HFFc6 (cell line): ENCODE data around the gene PLA2G4E. TPM values are rescaled to one million over a fixed set of nuclear protein-coding genes. Genes with fewer than 3 reads are reported as not detected.
A peak's percentile ranks its signal among the peaks of the same experiment; 100 is the strongest.

Experiments
- DNase-seq: peaks from one replicate; pipeline ENCODE4 v3.0.0-alpha.2; 2018
- H3K27ac Mint-ChIP-seq: 2 replicates; pipeline ENCODE4 v1.8.0; 2020; ENCODE audit warnings: mild to moderate bottlenecking, mixed read lengths
- H3K27me3 Mint-ChIP-seq: 2 replicates; pipeline ENCODE4 v1.8.0; 2021; ENCODE audit warnings: mild to moderate bottlenecking, moderate library complexity, mixed read lengths; ENCODE audit not compliant: insufficient read depth
- H3K36me3 Mint-ChIP-seq: 2 replicates; pipeline ENCODE4 v1.8.0; 2021; ENCODE audit warnings: low read depth, mixed read lengths
- H3K4me1 Mint-ChIP-seq: 2 replicates; pipeline ENCODE4 v1.8.0; 2020; ENCODE audit warnings: low read depth, mixed read lengths
- H3K4me3 Mint-ChIP-seq: 2 replicates; pipeline ENCODE4 v1.8.0; 2020; ENCODE audit warnings: mild to moderate bottlenecking, moderate library complexity, mixed read lengths
- H3K9me3 Mint-ChIP-seq: 2 replicates; pipeline ENCODE4 v1.8.0; 2020; ENCODE audit warnings: mild to moderate bottlenecking, mixed read lengths
- total RNA-seq, 6 experiments: library from RNA; stranded (reverse); fragmentation: NEBNext Ultra II Directional; extraction: Animal tissue kit (Norgen Biotek cat#: 25700); gene quantifications; 2 replicates in 1 of 6; 3 replicates in 5 of 6; pipeline ENCODE4 v1.2.3, GENCODE V29; 2021
- TF ChIP-seq, protein P1 (sequence below): fragments of 200-600 bp; sonication (generic); IDR thresholded peaks from 2 replicates; pipeline ENCODE4 v1.5.0; 2021; ENCODE audit warnings: antibody characterized with exemption, mild to moderate bottlenecking

Gene PLA2G4E
- total RNA-seq, 6 experiments from 2014 or later = not detected

DNA sequence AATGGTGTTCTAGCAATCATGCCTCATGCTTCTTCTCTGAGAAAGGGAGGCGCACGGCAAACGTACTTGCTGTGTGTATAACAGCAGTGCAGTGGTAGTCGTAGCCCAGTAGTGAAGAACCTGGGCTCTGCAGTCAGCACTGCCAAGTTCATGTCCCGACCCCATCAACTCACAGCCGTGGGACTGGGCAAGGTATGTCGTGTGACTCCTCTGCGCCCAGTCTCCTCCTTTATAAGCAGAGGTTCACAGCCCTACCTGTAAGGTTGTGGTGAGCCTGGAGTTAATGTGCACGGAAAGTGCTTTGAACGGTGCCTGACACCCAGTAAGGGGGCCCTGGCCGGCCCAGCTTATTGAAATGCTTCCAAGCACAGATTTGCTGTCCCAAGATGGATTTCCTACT lies 75.1 kb downstream of the PLA2G4E start:
- Mint-ChIP-seq H3K27ac (peak overlapping the region; percentile 98), H3K27me3 (peaks cover 2% of the 10 kb centered on the region), H3K9me3 (no peaks in the 10 kb centered on the region), H3K36me3 (peaks cover 7% of the 10 kb centered on the region; the same call in 1 of the 2 replicates), H3K4me1 (peaks cover 86% of the 10 kb centered on the region), H3K4me3 (no peak overlapping the region)
- TF ChIP-seq, protein P1, sequence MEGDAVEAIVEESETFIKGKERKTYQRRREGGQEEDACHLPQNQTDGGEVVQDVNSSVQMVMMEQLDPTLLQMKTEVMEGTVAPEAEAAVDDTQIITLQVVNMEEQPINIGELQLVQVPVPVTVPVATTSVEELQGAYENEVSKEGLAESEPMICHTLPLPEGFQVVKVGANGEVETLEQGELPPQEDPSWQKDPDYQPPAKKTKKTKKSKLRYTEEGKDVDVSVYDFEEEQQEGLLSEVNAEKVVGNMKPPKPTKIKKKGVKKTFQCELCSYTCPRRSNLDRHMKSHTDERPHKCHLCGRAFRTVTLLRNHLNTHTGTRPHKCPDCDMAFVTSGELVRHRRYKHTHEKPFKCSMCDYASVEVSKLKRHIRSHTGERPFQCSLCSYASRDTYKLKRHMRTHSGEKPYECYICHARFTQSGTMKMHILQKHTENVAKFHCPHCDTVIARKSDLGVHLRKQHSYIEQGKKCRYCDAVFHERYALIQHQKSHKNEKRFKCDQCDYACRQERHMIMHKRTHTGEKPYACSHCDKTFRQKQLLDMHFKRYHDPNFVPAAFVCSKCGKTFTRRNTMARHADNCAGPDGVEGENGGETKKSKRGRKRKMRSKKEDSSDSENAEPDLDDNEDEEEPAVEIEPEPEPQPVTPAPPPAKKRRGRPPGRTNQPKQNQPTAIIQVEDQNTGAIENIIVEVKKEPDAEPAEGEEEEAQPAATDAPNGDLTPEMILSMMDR = no peak
- no peak for DNase-seq

DNA sequence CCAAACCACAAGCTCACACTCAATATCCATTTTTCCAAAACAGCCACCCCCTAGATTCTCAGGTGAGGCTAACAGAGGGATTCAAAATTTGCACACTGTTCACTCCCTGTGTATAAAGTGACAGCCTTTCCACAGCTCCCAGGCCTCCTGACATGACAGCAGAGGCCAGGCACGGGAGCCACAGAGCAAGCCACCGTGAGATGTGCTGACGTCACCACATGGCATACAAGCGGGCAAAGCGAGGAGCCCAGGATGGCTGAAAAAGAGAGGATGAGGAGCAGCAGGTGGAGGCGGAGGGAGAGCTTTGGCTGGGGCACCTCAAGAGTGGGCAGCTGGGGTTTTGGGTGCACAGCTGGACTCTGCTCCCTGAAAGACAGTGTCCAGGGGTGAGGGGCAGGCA lies 75.6 kb downstream of the PLA2G4E start:
- no peaks in the 10 kb centered on the region for H3K9me3 Mint-ChIP-seq
- H3K36me3 Mint-ChIP-seq = peaks cover 10% of the 10 kb centered on the region
- peak overlapping the region; percentile 73; the same call in 1 of the 2 replicates for H3K4me3 Mint-ChIP-seq
- peak overlapping the region; percentile 98 for H3K27ac Mint-ChIP-seq
- H3K27me3 Mint-ChIP-seq = peaks cover 2% of the 10 kb centered on the region
- DNase-seq = no peak
- TF ChIP-seq, protein P1 = no peak
- peaks cover 86% of the 10 kb centered on the region for H3K4me1 Mint-ChIP-seq

DNA sequence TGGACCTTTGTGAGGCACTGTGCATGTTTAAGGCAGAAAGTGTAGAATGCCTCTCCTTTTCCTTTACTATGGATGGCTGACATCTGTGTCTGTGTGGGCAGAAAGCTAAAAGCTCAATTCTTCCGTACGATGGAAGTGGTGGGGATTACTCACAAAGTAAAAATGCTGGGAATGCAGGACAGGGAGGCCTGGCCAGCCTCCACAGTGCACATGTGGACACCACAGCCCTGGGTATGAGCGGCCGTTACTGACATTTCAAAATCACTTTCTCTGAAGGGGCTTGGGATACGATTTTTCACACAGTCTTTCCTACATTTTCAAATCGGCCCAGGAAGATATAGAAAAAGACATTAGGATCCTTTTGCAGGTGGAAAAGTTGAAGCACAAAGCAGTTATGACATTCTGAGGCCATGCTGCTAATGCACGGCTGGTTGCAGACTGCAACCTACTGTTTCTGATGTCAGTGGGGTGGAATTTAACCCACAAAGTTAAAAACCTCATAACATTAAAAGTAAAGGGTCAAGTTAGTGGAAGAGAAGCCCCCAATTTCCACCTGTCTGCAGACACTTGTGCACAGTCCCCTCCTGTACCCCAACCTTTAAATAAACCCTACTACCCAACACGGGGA lies 76.4 kb downstream of the PLA2G4E start:
- peak overlapping the region; percentile 98 for H3K27ac Mint-ChIP-seq
- H3K4me3 Mint-ChIP-seq = peak overlapping the region; percentile 73
- TF ChIP-seq, protein P1 = no peak
- H3K9me3 Mint-ChIP-seq = no peaks in the 10 kb centered on the region
- peaks cover 81% of the 10 kb centered on the region for H3K4me1 Mint-ChIP-seq
- peaks cover 11% of the 10 kb centered on the region for H3K36me3 Mint-ChIP-seq
- DNase-seq = peak; percentile 82
- peaks cover 2% of the 10 kb centered on the region for H3K27me3 Mint-ChIP-seq

DNA sequence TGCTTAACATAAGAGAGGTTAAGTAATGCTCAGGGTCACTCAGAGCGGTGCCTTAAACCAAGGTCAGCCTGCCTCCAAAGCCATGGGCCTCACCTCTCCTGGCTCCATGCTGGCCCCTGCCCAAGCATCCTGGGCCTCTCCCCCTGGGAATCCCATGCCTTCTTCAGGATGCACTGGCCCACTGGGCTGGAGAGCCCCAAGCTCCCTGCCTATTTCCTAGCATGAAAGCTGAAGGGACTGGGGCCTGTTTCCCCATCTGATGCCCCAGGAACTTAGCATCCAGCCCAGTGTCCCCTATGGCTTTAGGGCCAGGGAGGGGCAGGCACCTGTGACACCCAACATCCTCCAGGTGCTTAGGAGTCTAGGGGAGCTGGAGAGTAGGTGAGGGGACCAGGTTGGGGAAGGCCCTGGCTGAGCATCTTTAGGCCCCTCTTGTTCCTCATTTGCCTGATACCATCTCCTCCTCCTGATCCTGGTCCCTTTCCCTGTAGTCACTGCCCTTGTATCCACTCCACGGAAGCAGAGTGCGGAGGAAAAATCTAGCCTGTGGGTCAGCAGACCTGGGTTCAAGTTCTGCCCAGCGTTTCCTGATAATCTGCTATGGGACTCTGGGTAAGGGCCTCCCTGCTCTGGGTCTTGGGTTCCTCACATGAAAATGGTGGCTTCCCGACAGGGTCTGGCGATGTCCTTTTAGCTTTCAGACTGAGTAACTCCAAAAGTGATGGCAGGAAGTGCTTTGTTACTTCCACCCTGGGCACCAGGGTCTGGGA lies 77.1 kb downstream of the PLA2G4E start:
- peak overlapping the region; percentile 73 for H3K4me3 Mint-ChIP-seq
- H3K4me1 Mint-ChIP-seq = peaks cover 81% of the 10 kb centered on the region
- no peak for DNase-seq
- peaks cover 2% of the 10 kb centered on the region for H3K27me3 Mint-ChIP-seq
- H3K36me3 Mint-ChIP-seq = peaks cover 11% of the 10 kb centered on the region
- H3K9me3 Mint-ChIP-seq = no peaks in the 10 kb centered on the region
- TF ChIP-seq, protein P1 = no peak
- peak overlapping the region; percentile 98 for H3K27ac Mint-ChIP-seq

DNA sequence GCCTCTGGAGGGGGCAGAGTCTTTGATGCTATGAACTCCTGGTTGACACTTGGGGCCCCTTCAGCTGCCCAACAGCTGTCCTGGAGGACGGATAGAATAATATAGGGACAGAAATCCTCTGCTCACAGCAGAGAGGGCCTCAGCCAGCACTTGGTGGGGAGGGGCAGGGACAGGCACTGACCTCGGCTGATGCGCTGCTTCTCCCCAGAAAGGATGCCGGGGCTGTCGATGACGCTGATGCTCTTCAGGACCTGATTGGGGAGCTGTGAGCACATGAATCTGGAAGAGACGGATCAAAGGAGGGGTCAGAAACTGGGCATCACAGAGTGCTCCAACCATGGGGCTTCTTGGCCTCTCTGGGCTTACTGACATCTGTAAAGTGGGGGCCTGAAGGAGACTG lies 78.0 kb downstream of the PLA2G4E start:
- H3K4me1 Mint-ChIP-seq = peaks cover 82% of the 10 kb centered on the region

More for the DNA sequence above, 78.0 kb downstream of the PLA2G4E start:
- TF ChIP-seq, protein P1 = no peak
- no peak for DNase-seq
- Mint-ChIP-seq H3K36me3 (peaks cover 11% of the 10 kb centered on the region), H3K27ac (peak overlapping the region; percentile 98), H3K27me3 (peaks cover 2% of the 10 kb centered on the region), H3K9me3 (no peaks in the 10 kb centered on the region), H3K4me3 (no peak overlapping the region)
